LNCaP clone FGC (cell line): Measurements from ENCODE around the gene ANXA6.

Source experiments
- DNase-seq: peaks from one replicate; pipeline ENCODE4 v3.0.0-alpha.2; 2011; ENCODE audit warnings: low read depth
- H3K4me3 ChIP-seq: 2 replicates; pipeline ENCODE4 v1.5.1; 2011; ENCODE audit warnings: mild to moderate bottlenecking, low read depth, low read length, control low read depth
- TF ChIP-seq, protein P1 (sequence below): IDR thresholded peaks from 2 replicates; pipeline ENCODE4 v1.5.1; 2012; ENCODE audit warnings: mild to moderate bottlenecking; ENCODE audit not compliant: control insufficient read depth, insufficient read depth; ENCODE audit errors: extremely low read depth

The ANXA6 gene

DNA sequence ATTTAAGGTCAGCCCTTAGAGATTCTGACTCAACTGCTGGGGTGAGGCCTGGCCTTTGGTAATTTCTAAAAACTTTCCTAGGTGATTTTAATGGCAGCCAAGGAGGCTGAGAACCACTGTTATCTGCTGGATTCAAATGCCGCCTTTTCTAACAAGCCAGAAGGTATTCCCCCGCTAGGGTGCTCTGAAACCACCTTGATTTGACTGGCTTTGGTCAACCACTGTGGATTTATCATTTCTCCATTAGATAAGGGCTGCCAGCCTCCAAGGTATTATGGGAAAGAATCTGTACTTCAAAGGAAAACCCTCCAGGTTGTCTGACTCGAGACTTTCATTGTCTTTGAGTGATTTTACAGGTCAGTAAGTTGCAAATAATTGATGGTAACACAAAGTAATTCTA is 4.3 kb downstream of the ANXA6 start:
- TF ChIP-seq, protein P1, sequence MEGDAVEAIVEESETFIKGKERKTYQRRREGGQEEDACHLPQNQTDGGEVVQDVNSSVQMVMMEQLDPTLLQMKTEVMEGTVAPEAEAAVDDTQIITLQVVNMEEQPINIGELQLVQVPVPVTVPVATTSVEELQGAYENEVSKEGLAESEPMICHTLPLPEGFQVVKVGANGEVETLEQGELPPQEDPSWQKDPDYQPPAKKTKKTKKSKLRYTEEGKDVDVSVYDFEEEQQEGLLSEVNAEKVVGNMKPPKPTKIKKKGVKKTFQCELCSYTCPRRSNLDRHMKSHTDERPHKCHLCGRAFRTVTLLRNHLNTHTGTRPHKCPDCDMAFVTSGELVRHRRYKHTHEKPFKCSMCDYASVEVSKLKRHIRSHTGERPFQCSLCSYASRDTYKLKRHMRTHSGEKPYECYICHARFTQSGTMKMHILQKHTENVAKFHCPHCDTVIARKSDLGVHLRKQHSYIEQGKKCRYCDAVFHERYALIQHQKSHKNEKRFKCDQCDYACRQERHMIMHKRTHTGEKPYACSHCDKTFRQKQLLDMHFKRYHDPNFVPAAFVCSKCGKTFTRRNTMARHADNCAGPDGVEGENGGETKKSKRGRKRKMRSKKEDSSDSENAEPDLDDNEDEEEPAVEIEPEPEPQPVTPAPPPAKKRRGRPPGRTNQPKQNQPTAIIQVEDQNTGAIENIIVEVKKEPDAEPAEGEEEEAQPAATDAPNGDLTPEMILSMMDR: no peak
- H3K4me3 ChIP-seq: no peak overlapping the region
- DNase-seq: no peak

GRCh38 chr5:151151793-151152192 is 5.8 kb downstream of the ANXA6 start:
- TF ChIP-seq, protein P1: no peak
- no peak overlapping the region for H3K4me3 ChIP-seq
- no peak for DNase-seq

GRCh38 chr5:151151263-151151660 is 6.3 kb downstream of the ANXA6 start:
- no peak overlapping the region for H3K4me3 ChIP-seq
- DNase-seq: no peak
- TF ChIP-seq, protein P1: no peak

GRCh38 chr5:151150471-151151262 is 6.9 kb downstream of the ANXA6 start:
- TF ChIP-seq, protein P1: no peak
- no peak for DNase-seq
- H3K4me3 ChIP-seq: no peak overlapping the region

- H3K4me3 ChIP-seq: no peak overlapping the region
- TF ChIP-seq, protein P1: no peak
- no peak for DNase-seq
Observed at GRCh38 chr5:151148583-151148982, 9.0 kb downstream of the ANXA6 start.

DNA sequence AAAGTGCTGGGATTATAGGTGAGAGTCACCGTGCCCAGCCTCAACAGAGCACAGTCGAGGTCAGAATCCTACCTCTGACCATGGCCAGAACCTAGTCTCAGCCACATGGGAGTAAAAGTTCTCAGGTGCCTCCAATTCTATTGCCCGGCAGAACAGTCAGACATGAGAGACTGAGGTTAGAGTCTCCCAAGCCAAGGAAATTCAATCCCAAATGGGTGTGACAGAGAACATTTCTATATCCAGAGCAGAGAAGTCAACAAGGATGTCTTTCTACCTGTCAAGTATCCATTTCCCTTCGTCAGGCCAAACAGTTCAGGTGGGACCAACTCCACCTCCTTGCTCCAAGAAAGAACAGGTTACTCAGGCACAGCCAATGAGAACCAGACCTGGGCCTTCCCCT is 10.5 kb downstream of the ANXA6 start:
- DNase-seq: no peak
- TF ChIP-seq, protein P1: no peak
- H3K4me3 ChIP-seq: no peak overlapping the region

DNA sequence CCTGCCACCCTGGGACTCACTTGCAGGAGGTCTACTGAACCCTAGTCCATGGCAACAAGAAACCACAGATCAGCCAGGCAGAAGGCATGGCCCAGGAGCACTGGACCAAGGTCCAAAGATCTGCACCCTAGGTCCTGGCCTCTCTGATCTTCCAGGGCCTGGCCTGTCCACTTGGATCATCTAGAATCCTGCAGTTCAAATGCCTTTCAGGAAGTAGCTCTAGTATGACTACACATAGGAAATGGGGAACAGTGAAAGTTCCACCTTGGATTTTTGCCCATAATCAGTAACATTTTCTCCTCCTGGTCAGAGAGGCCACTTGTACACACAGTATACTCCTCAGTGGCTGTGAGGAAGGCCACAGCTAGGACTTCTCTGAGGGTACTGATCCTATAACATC is 11.5 kb downstream of the ANXA6 start:
- no peak overlapping the region for H3K4me3 ChIP-seq
- TF ChIP-seq, protein P1: no peak
- no peak for DNase-seq
